MM.1S (cell line): Measurements from ENCODE around the gene ACOT13.

Source experiments
- DNase-seq: peaks from one replicate; pipeline ENCODE4 v3.0.0-alpha.2; 2015
- H2AFZ ChIP-seq: fragments of 300-600 bp; sonication (generic); 2 replicates; pipeline ENCODE4 v1.6.0; 2016; ENCODE audit warnings: antibody characterized with exemption, low read length
- H3F3A ChIP-seq: fragments of 300-600 bp; sonication (generic); 2 replicates; pipeline ENCODE4 v1.6.1; 2016; ENCODE audit warnings: mild to moderate bottlenecking, antibody characterized with exemption, low read length, moderate library complexity, mixed read lengths; ENCODE audit not compliant: insufficient read depth
- H3K27ac ChIP-seq: fragments of 300-600 bp; sonication (generic); 2 replicates; pipeline ENCODE4 v1.5.1; 2016; ENCODE audit warnings: mild to moderate bottlenecking, low read length
- H3K27me3 ChIP-seq: fragments of 300-600 bp; sonication (generic); replicated peaks from 2 replicates; pipeline ENCODE4 v1.6.0; 2016; ENCODE audit warnings: low read length; ENCODE audit not compliant: insufficient read depth
- H3K36me3 ChIP-seq: fragments of 300-600 bp; sonication (generic); replicated peaks from 2 replicates; pipeline ENCODE4 v1.6.1; 2016; ENCODE audit warnings: mild to moderate bottlenecking, low read length, mixed read lengths; ENCODE audit not compliant: insufficient read depth
- H3K4me1 ChIP-seq: fragments of 300-600 bp; sonication (generic); 2 replicates; pipeline ENCODE4 v1.6.1; 2016; ENCODE audit warnings: low read length, mixed read lengths
- H3K4me2 ChIP-seq: fragments of 300-600 bp; sonication (generic); 2 replicates; pipeline ENCODE4 v1.6.0; 2016; ENCODE audit warnings: low read depth, low read length
- H3K4me3 ChIP-seq: fragments of 300-600 bp; sonication (generic); 2 replicates; pipeline ENCODE4 v1.5.1; 2016; ENCODE audit warnings: low read length, mixed read lengths
- H3K79me2 ChIP-seq: fragments of 300-600 bp; sonication (generic); 2 replicates; pipeline ENCODE4 v1.6.1; 2016; ENCODE audit warnings: mixed run types, low read length, mixed read lengths
- H3K9ac ChIP-seq: fragments of 300-600 bp; sonication (generic); 2 replicates; pipeline ENCODE4 v1.6.1; 2016; ENCODE audit warnings: low read length, mixed read lengths
- H3K9me2 ChIP-seq: fragments of 300-600 bp; sonication (generic); replicated peaks from 2 replicates; pipeline ENCODE4 v1.6.1; 2016; ENCODE audit warnings: mild to moderate bottlenecking, low read length, mixed read lengths; ENCODE audit not compliant: insufficient read depth
- H3K9me3 ChIP-seq: fragments of 300-600 bp; sonication (generic); replicated peaks from 2 replicates; pipeline ENCODE4 v1.6.1; 2016; ENCODE audit warnings: mild to moderate bottlenecking, low read length, mixed read lengths; ENCODE audit not compliant: insufficient read depth
- H4K20me1 ChIP-seq: fragments of 300-600 bp; sonication (generic); 2 replicates; pipeline ENCODE4 v1.6.1; 2016; ENCODE audit warnings: mild to moderate bottlenecking, low read length, moderate library complexity, mixed read lengths; ENCODE audit not compliant: insufficient read depth
- CTCF ChIP-seq: fragments of 300-600 bp; sonication (generic); IDR thresholded peaks from 2 replicates; pipeline ENCODE4 v1.5.1; 2016; ENCODE audit warnings: antibody characterized with exemption, low read length, mixed read lengths
- EZH2 ChIP-seq: fragments of 300-600 bp; sonication (generic); optimal IDR thresholded peaks from 2 replicates; pipeline ENCODE3; 2017; ENCODE audit warnings: low read depth, mild to moderate bottlenecking, antibody characterized with exemption, low read length, mixed read lengths
- EZH2phosphoT487 ChIP-seq: fragments of 300-600 bp; sonication (generic); IDR thresholded peaks from 2 replicates; pipeline ENCODE4 v1.6.1; 2018; ENCODE audit warnings: antibody characterized with exemption, low read length

The ACOT13 gene

GRCh38 chr6:24630856-24631505 lies 35.9 kb upstream of the ACOT13 start:
- Histone ChIP-seq H2AFZ (no peak overlapping the region), H3K9me2 (no peaks in the 10 kb centered on the region), H3K27me3 (no peaks in the 10 kb centered on the region), H3K27ac (no peak overlapping the region), H3K36me3 (no peaks in the 10 kb centered on the region), H3F3A (no peaks in the 10 kb centered on the region), H3K4me3 (no peak overlapping the region), H3K4me1 (no peaks in the 10 kb centered on the region), H3K79me2 (no peaks in the 10 kb centered on the region), H3K4me2 (no peak overlapping the region), H3K9ac (no peak overlapping the region), H3K9me3 (no peaks in the 10 kb centered on the region), H4K20me1 (no peaks in the 10 kb centered on the region)
- no peak for TF ChIP-seq CTCF
- no peak for DNase-seq

DNA sequence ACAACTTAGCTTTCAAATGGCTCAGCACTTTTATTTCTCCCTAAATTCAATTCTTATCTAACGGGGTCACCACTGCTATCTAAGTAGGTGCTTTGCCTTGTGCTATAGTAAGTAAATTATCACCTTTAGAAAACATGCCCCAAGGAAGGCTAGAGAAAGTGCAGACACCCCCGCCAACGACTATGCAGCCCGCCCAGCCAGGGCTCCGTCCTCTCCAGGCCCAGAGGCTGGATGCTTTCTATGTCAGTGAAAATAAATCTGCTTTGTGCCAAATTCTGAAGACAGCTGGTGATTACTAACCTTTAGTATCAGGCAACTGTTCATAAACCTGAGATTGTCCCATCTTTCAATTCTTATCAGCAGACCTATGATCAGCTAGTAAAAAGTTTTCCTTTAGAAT lies 35.2 kb upstream of the ACOT13 start:
- H3K4me1 ChIP-seq = no peaks in the 10 kb centered on the region
- H3K4me3 ChIP-seq = no peak overlapping the region
- no peak overlapping the region for H3K4me2 ChIP-seq
- H3F3A ChIP-seq = no peaks in the 10 kb centered on the region
- no peak overlapping the region for H3K27ac ChIP-seq
- no peaks in the 10 kb centered on the region for H3K36me3 ChIP-seq
- H3K9ac ChIP-seq = no peak overlapping the region
- H3K9me2 ChIP-seq = no peaks in the 10 kb centered on the region
- no peaks in the 10 kb centered on the region for H4K20me1 ChIP-seq
- no peak overlapping the region for H2AFZ ChIP-seq
- no peaks in the 10 kb centered on the region for H3K79me2 ChIP-seq
- no peak for DNase-seq
- H3K27me3 ChIP-seq = no peaks in the 10 kb centered on the region
- H3K9me3 ChIP-seq = no peaks in the 10 kb centered on the region
- TF ChIP-seq EZH2 = no peak

DNA sequence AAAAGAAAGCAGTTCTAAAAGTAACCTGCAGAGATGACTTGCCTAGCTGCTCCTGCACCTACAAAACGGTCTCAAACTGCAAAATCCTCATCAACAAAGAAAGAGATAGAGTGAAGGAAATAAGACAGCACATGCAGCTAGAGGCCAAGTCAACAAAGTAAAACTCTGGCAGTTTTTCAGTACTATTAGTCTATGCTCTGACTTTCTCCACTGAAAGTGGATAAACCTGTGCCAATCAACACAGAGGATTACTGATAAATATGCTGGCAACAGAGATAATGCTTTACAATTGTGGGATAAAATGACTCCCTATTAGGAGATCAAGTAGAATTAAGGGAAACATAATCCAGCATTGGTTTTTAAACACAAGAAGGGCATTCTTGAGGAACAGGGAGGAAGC lies 34.3 kb upstream of the ACOT13 start:
- no peaks in the 10 kb centered on the region for H3K27me3 ChIP-seq
- no peak for TF ChIP-seq EZH2phosphoT487
- TF ChIP-seq CTCF = no peak
- no peak for TF ChIP-seq EZH2
- H3K36me3 ChIP-seq = no peaks in the 10 kb centered on the region
- no peak overlapping the region for H2AFZ ChIP-seq
- H3K9me3 ChIP-seq = no peaks in the 10 kb centered on the region
- H3K9ac ChIP-seq = no peak overlapping the region
- no peaks in the 10 kb centered on the region for H3K79me2 ChIP-seq
- no peak overlapping the region for H3K27ac ChIP-seq
- DNase-seq = no peak
- H3F3A ChIP-seq = no peaks in the 10 kb centered on the region
- no peaks in the 10 kb centered on the region for H3K9me2 ChIP-seq
- no peaks in the 10 kb centered on the region for H3K4me1 ChIP-seq
- H4K20me1 ChIP-seq = no peaks in the 10 kb centered on the region
- no peak overlapping the region for H3K4me2 ChIP-seq
- no peak overlapping the region for H3K4me3 ChIP-seq

DNA sequence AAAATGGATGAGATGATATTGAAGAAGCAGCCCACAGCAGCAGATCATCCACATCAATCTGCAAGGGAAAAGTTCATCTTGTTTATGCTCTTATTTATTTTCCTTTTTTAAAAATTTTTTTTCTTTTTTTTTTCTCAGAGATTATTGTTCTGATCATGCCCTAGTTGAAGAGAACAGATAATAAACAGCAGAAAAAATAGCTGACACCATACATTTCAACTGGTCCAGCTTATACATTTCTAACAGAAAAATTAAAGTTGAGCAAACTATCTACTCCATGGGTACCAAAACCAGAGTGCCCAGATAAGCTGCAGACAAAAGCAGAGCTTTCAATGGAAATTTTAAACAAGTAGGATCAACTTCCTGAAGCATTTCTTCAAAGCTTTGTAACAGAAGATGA lies 30.2 kb upstream of the ACOT13 start:
- no peaks in the 10 kb centered on the region for H3K9me3 ChIP-seq
- H3K9ac ChIP-seq = no peak overlapping the region
- no peak for DNase-seq
- H3K27me3 ChIP-seq = no peaks in the 10 kb centered on the region
- H3K27ac ChIP-seq = no peak overlapping the region
- H3K4me1 ChIP-seq = no peaks in the 10 kb centered on the region
- H3K4me3 ChIP-seq = no peak overlapping the region
- no peaks in the 10 kb centered on the region for H3K36me3 ChIP-seq
- H3K4me2 ChIP-seq = no peak overlapping the region
- TF ChIP-seq EZH2 (no peak), CTCF (no peak), EZH2phosphoT487 (no peak)
- no peaks in the 10 kb centered on the region for H4K20me1 ChIP-seq
- H3F3A ChIP-seq = no peaks in the 10 kb centered on the region
- H2AFZ ChIP-seq = no peak overlapping the region
- H3K9me2 ChIP-seq = no peaks in the 10 kb centered on the region
- H3K79me2 ChIP-seq = no peaks in the 10 kb centered on the region
